DMS153 treated with DMSO at 0.1 percent for 48 hours (cell line): ENCODE results near the gene TACC3.

Experiments used
- DNase-seq: peaks from one replicate; lab custom pipeline; 2025; ENCODE audit not compliant: unreplicated experiment; lab: John Stamatoyannopoulos, UW

The TACC3 gene

DNA sequence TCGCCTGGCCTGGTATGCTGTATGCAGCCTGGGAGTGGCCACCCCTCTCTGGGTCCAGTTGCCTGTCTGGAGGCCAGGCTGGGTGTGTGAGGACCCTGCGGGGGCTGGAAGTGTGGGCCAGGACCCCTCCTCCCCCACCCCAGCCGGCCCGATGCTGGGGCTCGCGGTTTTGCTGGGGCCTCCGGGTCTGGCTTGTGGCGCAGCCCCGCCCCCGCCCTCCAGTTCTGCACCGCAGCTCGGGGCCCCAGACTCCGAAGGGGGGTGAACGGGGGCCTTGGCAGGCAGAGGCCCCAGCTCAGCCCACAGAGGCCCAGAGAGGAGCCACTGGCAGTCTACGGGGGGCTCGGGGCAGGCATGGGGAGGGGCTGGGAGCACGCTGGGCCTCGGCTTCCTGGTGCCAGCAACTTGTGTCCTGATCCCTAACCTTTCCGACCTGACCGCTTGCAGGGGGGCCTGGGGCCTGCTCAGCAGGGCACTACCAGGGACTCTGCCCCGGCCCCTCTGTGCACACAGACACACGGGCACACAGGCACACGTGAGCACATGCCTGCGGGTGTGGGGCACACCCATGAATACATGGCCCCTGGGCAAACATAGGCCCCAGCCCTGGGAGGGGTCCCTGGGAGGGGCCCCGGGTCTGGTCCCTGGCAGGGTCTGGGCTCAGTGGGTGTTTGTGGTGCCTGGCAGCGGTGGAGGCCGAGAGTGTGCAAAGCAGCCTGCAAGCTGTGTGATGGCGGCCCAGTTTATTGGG, 50.4 kb downstream of the TACC3 start:
- no peak for DNase-seq

DNA sequence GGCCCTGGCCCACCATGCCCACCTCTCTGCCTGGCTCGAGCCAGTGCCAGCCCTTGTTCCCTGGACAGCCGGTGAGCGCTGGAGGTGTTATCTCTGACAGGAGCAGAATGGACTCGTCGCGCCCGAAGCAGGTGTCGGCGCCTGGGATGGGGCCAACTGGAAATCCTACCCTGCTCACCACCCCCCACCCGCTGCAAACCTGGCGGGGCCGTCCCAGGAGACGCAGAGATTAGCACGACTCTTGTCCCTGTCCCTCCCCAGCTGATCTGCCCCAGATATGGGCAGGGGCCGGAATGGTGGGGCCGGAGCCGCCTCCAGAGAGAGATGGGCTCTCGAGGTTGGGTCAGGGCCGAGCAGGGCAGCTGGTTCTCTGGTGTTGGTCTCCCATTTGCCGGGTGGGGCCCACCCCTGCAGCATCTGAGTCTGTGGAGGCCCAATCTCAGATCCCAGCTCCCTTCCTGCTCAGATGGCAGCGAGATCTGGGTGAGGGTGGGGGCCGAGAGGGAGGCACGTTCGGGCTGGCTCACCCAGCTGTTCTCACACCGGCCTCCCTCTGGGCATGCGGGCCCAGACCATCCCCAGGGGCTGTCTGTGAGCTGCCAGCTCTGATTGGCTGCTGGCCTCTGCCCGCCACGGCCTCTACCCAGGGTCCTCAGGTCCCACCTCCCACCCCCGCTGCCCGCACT, 51.7 kb downstream of the TACC3 start:
- DNase-seq = no peak

DNA sequence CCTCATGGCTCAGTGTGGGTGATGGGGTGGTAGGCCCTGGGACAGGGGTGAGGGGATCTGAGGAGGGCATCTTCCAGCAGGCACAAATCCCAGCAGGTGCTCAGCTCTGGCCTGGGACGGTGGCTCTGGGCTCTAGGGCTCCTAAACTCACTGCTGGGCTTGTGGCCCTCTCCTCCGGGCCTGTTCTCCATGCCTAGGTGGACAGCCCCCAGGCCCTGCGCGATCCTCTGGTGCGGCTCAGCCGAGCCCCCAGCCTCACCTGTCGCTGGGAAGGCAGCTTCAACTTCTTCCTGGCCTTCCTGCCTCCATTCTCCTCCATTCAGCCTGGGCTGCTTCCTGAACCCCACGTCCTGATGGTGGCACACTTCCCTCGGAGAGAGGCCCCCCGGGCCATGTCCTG, 52.4 kb downstream of the TACC3 start:
- DNase-seq = no peak

DNA sequence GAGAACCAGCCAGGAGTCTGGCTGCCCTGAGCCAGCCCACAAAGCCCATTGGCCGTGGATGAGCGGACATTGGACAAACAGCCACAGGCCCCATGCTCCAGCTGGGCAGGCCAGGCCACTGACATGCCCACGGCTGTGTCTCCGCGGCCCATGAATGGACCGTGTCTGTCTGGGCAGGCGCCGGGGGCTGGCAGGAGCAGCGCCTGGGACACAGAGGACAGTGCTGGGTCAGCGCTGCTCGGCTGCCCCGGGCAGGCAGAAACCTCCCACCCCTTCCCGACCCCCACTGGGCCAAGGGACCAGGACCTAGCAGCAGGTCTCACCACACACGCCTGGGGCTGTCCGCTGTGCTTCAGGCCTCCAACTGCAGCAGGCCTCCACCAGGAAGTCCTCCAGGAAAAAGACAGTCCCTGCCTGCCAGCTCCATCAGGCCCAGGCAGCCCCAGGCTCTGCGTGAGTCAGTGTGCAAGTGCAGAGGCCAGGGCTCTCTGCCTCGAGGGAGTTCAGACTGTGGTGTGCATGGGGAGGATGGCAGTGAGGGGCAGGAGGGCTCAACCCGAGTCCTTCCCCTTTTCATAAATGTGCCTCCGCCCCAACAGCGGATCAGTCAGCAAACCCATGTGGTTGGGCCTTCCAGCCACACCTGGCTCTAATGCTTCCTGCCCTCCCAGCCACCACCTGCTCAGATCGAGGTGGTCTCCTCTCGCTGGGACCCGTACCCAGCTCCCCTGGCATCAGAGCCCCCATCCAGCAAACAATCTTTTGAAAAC, 54.6 kb downstream of the TACC3 start:
- no peak for DNase-seq

- no peak for DNase-seq
Measured at GRCh38 chr4:1776521-1777161, 55.3 kb downstream of the TACC3 start.

GRCh38 chr4:1777822-1778641, 56.7 kb downstream of the TACC3 start:
- no peak for DNase-seq

GRCh38 chr4:1778642-1779392, 57.5 kb downstream of the TACC3 start:
- no peak for DNase-seq

DNA sequence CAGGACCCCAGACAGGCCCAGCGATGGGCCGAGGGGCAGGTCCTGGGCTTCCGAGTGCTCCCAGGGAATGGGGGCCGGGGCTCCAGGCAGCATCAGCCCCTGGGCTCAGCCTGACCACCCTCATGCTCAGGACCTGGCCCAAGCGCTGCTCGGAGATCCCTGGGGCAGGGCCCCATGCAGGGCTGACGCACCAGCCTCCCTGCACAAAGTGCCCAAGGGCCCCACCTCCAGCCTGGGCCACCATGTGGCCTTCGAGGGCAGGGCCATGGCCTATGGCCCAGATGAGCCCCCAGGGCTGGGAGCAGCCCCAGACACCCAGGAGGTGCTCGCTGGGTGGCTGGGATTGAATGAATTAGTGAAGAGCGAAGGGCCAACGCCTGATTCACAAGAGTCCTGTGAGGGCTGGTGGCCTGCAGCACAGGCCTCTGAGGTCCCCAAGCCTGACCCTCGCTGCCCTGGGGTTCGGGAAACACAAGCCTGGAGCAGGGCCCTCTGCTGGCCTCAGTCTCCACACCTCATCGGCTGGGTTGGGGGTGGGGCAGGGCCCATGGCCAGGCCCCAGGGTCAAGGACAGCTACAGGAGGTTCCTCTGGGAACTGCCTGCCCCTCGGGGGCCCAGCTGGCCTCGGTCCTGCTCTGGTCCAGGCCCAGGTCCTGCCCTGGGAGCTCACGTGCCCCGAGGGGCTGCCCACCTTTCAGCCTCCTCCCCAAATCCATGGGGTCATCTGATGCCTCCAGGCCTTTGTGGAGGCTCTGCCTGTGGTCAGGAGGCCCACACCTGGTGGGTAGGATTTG, 58.5 kb downstream of the TACC3 start:
- no peak for DNase-seq

GRCh38 chr4:1780435-1780834, 59.1 kb downstream of the TACC3 start:
- DNase-seq = no peak

- no peak for DNase-seq
Measured at GRCh38 chr4:1783015-1783414, 61.7 kb downstream of the TACC3 start.

GRCh38 chr4:1783970-1784369, 62.6 kb downstream of the TACC3 start:
- no peak for DNase-seq

DNA sequence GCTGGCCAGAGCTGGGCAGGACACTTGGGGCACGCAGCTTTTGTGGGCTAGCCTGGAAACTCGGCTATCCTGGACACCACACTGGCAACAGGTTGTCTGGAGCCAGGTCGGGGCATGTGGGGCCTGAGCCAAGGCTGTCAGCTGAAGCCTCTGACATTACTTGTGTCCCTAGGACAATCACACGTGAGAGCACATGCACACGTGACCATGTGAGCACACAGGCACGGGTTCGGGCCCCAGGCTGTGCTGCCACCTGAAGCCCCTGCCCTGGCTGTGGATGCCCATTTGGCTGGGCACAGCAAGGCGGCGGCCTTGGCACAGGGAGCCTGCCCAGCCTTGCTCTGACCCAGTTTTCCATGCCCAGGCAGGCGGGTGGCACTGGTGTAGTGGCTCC, 63.1 kb downstream of the TACC3 start:
- no peak for DNase-seq

- no peak for DNase-seq
Measured at GRCh38 chr4:1784789-1785591, 63.7 kb downstream of the TACC3 start.

DNA sequence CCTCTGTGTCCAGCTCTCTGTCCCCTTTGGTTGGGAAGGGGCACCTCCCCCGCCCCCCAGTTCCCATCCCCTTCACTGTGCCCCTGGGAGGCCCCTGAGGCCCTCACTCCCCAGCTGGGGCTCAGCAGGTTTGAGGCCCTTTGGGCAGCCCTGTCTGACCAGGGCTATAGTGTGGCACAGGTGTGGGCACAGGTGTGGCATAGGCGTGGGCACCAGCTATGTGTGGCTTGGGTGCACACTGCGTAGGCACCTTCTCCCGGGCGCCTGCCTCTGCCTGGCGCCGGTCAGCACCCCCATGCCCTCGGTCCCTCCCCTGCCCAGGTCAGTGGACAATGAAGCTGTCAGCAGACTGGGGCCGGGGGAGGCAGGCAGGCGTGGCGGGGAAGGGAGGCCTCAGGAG, 64.3 kb downstream of the TACC3 start:
- DNase-seq = no peak

GRCh38 chr4:1786544-1787362, 65.4 kb downstream of the TACC3 start:
- no peak for DNase-seq

DNA sequence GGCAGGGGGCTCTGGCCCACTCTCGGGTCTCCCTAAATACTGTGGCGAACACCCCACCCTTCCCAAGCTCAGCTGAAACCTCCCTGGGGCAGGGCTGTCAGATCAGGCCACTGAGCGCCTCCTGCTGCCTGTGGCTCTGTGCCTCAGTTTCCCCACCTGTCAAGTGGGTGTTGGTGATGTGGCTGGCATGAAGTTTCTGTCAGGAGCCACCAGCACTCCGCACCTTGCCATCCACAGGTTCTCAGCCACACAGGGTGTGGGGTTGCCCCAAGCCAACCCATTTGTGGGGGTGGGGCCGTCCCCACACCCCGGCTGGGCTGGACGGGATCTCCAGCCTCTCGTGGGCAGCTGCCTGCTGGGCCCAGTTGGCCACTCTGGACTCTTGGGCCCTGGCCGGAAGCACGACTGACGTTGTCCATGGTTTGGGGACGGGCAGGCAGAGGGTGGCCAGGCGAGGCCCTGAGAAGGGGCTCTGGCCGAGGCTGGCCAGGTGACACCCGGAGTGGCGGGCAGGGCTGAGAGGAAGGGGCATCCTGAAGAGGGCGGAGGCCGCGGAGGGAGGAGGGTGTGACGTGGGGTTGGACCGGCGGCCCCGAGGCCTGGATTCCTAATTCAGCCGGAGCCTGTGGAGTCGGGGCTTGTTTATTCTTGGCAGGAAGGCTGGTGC, 66.2 kb downstream of the TACC3 start:
- DNase-seq = no peak
